GM21367 (cell line): ENCODE data around the gene CEP170.
A peak's percentile ranks its signal among the peaks of the same experiment; 100 is the strongest.

Source experiments
- ATAC-seq: cut with Tn5 transposase; IDR thresholded peaks from one replicate; pipeline ENCODE4 v1.9.1; 2021; ENCODE audit not compliant: unreplicated experiment

CEP170 gene

GRCh38 chr1:243268751-243269460, 13.8 kb upstream of the CEP170 start:
- ATAC-seq, result no peak

GRCh38 chr1:243267914-243268653, 13.0 kb upstream of the CEP170 start:
- ATAC-seq, result no peak

- no peak for ATAC-seq
These were observed 12.4 kb upstream of the CEP170 start for GRCh38 chr1:243267471-243267880.

- ATAC-seq, result no peak
These were observed 11.2 kb upstream of the CEP170 start for GRCh38 chr1:243266231-243266630.

GRCh38 chr1:243264717-243265116, 9.6 kb upstream of the CEP170 start:
- ATAC-seq, result no peak

- ATAC-seq, result no peak
These were observed 6.3 kb upstream of the CEP170 start for GRCh38 chr1:243261390-243261789.

- ATAC-seq, result no peak
These were observed 5.3 kb upstream of the CEP170 start for GRCh38 chr1:243260221-243260880.

GRCh38 chr1:243258731-243259130, 3.6 kb upstream of the CEP170 start:
- ATAC-seq, result no peak

GRCh38 chr1:243257189-243257588, 2.1 kb upstream of the CEP170 start:
- ATAC-seq, result no peak

- no peak for ATAC-seq
These were observed 1.5 kb upstream of the CEP170 start for GRCh38 chr1:243256590-243256989.

GRCh38 chr1:243255791-243256512, 871 bp upstream of the CEP170 start, which contains the start of gene SDCCAG8:
Gene SDCCAG8, plus strand, starts transcription at chr1:243256041. Its CDS starts 133 bp downstream, at chr1:243256174.
- peak; percentile 59 for ATAC-seq

GRCh38 chr1:243254233-243254926, 701 bp downstream of the CEP170 start:
- ATAC-seq, result no peak

GRCh38 chr1:243253926-243254232, 1.2 kb downstream of the CEP170 start:
- ATAC-seq, result no peak

GRCh38 chr1:243253211-243253925, 1.7 kb downstream of the CEP170 start:
- ATAC-seq, result no peak

- no peak for ATAC-seq
These were observed 3.5 kb downstream of the CEP170 start for GRCh38 chr1:243251539-243251938.

GRCh38 chr1:243250102-243250501, 5.0 kb downstream of the CEP170 start:
- ATAC-seq, result no peak

- ATAC-seq, result no peak
These were observed 5.9 kb downstream of the CEP170 start for GRCh38 chr1:243249214-243249613.

- no peak for ATAC-seq
These were observed 7.2 kb downstream of the CEP170 start for GRCh38 chr1:243247901-243248300.

- ATAC-seq, result peak; percentile 38
These were observed 8.2 kb downstream of the CEP170 start for GRCh38 chr1:243246916-243247315.

GRCh38 chr1:243244432-243244841, 10.6 kb downstream of the CEP170 start:
- no peak for ATAC-seq
